Activated B cell treated with CpG ODN at 0.5 μM for 24 hours (primary cell): ENCODE measurements around the gene FBXL3. TPM values are rescaled to one million over a fixed set of nuclear protein-coding genes. Genes with fewer than 3 reads are reported as not detected.

Experiments used
- ATAC-seq: fragments of 200-7000 bp; cut with Tn5 transposase; one replicate; pipeline ENCODE4 v1.10.0; 2021; ENCODE audit warnings: low read depth, mild to moderate bottlenecking, moderate library complexity
- CTCF ChIA-PET: fragments of 350-600 bp; sonication (Branson Sonifier 250); formaldehyde crosslinking; loops from one replicate; lab custom pipeline; 2021; ENCODE audit warnings: antibody characterized with exemption; lab: Charles Lee
- POLR2A ChIA-PET: fragments of 350-600 bp; sonication (Branson Sonifier 250); formaldehyde crosslinking; loops from one replicate; lab custom pipeline; 2021; ENCODE audit warnings: antibody characterized with exemption; lab: Charles Lee
- DNase-seq: peaks from one replicate; pipeline ENCODE4 v3.0.0; 2022
- H3K27ac Mint-ChIP-seq: one replicate; pipeline ENCODE4 v1.8.0; 2020; ENCODE audit warnings: mixed read lengths
- H3K27me3 Mint-ChIP-seq: one replicate; pipeline ENCODE4 v1.8.0; 2021; ENCODE audit warnings: mixed read lengths
- H3K36me3 Mint-ChIP-seq: one replicate; pipeline ENCODE4 v1.8.0; 2021; ENCODE audit warnings: low read depth, mixed read lengths
- H3K4me1 Mint-ChIP-seq: one replicate; pipeline ENCODE4 v1.8.0; 2021; ENCODE audit warnings: mixed read lengths
- H3K4me3 Mint-ChIP-seq: one replicate; pipeline ENCODE4 v1.8.0; 2020; ENCODE audit warnings: mild to moderate bottlenecking, mixed read lengths
- H3K9me3 Mint-ChIP-seq: one replicate; pipeline ENCODE4 v1.8.0; 2020; ENCODE audit warnings: mixed read lengths
- CTCF ChIP-seq: fragments of 200-600 bp; IDR thresholded peaks from one replicate; pipeline ENCODE4 v1.8.0; 2022; ENCODE audit warnings: antibody characterized with exemption, mild to moderate bottlenecking
- intact Hi-C: fragments of 100-400 bp; cut with micrococcal nuclease; formaldehyde crosslinking; loops from one replicate; pipeline ENCODE4 v1.15.1; 2024
- total RNA-seq: library from RNA; stranded (reverse); gene quantifications from 2 replicates; pipeline ENCODE4 v1.2.3, GENCODE V29; 2022

FBXL3 gene
- total RNA-seq, 1 donor from 2014 or later, result 49.8 TPM

GRCh38 chr13:77019756-77020155 lies 7.2 kb downstream of the FBXL3 start:
- DNase-seq (no peak), ATAC-seq (no peak)
- H3K27me3 Mint-ChIP-seq, result no peaks in the 10 kb centered on the region
- POLR2A ChIA-PET, result no interaction called here
- TF ChIP-seq CTCF, result no peak
- H3K27ac Mint-ChIP-seq, result no peak overlapping the region
- H3K4me3 Mint-ChIP-seq, result no peak overlapping the region
- intact Hi-C loops, result no loop called here
- H3K4me1 Mint-ChIP-seq, result peaks cover 56% of the 10 kb centered on the region
- no peaks in the 10 kb centered on the region for H3K9me3 Mint-ChIP-seq
- H3K36me3 Mint-ChIP-seq, result peaks cover 61% of the 10 kb centered on the region
- CTCF ChIA-PET, result no interaction called here

- Mint-ChIP-seq H3K9me3 (no peaks in the 10 kb centered on the region), H3K4me1 (peaks cover 39% of the 10 kb centered on the region), H3K36me3 (peaks cover 75% of the 10 kb centered on the region), H3K27me3 (no peaks in the 10 kb centered on the region), H3K27ac (no peak overlapping the region), H3K4me3 (no peak overlapping the region)
- ATAC-seq (no peak), DNase-seq (no peak)
- no peak for TF ChIP-seq CTCF
- intact Hi-C loops, result no loop called here
- ChIA-PET CTCF (interaction anchor here (1.0 kb wide), 1 partner anchor 15 kb away, joined by 3 read pairs; no protein-coding TSS in a partner anchor), POLR2A (interaction anchor here (1.4 to 2.6 kb wide), 2 partner anchors 9 to 25 kb away, joined by 5 to 10 read pairs; partner anchors contain the start of genes CLN5 and FBXL3)
Measured at GRCh38 chr13:77016888-77017623, 9.9 kb downstream of the FBXL3 start.

- H3K9me3 Mint-ChIP-seq, result no peaks in the 10 kb centered on the region
- CTCF ChIA-PET, result no interaction called here
- ATAC-seq (no peak), DNase-seq (no peak)
- POLR2A ChIA-PET, result interaction anchor here (1.4 to 2.6 kb wide), 2 partner anchors 10 to 24 kb away, joined by 5 to 10 read pairs; partner anchors contain the start of genes CLN5 and FBXL3
- no peaks in the 10 kb centered on the region for H3K27me3 Mint-ChIP-seq
- no peak for TF ChIP-seq CTCF
- H3K36me3 Mint-ChIP-seq, result peaks cover 77% of the 10 kb centered on the region
- peaks cover 33% of the 10 kb centered on the region for H3K4me1 Mint-ChIP-seq
- intact Hi-C loops, result no loop called here
- H3K27ac Mint-ChIP-seq, result no peak overlapping the region
- H3K4me3 Mint-ChIP-seq, result no peak overlapping the region
Measured at GRCh38 chr13:77016251-77016812, 10.6 kb downstream of the FBXL3 start.

- intact Hi-C loops, result loop anchor here (1.0 kb wide), 1 partner anchor 8 kb away; no protein-coding TSS in a partner anchor
- no peak for TF ChIP-seq CTCF
- H3K4me1 Mint-ChIP-seq, result peaks cover 25% of the 10 kb centered on the region
- peak overlapping the region; percentile 19 for H3K27ac Mint-ChIP-seq
- ATAC-seq (no peak), DNase-seq (no peak)
- ChIA-PET CTCF (interaction anchor here (1.3 kb wide), 1 partner anchor 10 kb away, joined by 3 read pairs; no protein-coding TSS in a partner anchor), POLR2A (interaction anchor here (0.6 to 0.7 kb wide), 2 partner anchors 12 kb away, joined by 3 to 4 read pairs; partner anchors contain the start of gene FBXL3)
- H3K36me3 Mint-ChIP-seq, result peaks cover 80% of the 10 kb centered on the region
- H3K4me3 Mint-ChIP-seq, result no peak overlapping the region
- no peaks in the 10 kb centered on the region for H3K27me3 Mint-ChIP-seq
- no peaks in the 10 kb centered on the region for H3K9me3 Mint-ChIP-seq
Measured at GRCh38 chr13:77014906-77015685, 11.9 kb downstream of the FBXL3 start.
